Hepatocyte (in vitro differentiated cells): ENCODE measurements around the gene CREB5. TPM values are rescaled to one million over a fixed set of nuclear protein-coding genes. Genes with fewer than 3 reads are reported as not detected.

Experiments
- DNase-seq: peaks from one replicate; pipeline ENCODE4 v3.0.0-alpha.2; 2016; ENCODE audit warnings: low spot score
- H2AFZ ChIP-seq: fragments of 200-600 bp; sonication (generic); 2 replicates; pipeline ENCODE4 v1.6.0; 2016; ENCODE audit warnings: antibody characterized with exemption, mild to moderate bottlenecking
- H3K27ac ChIP-seq: fragments of 200-600 bp; sonication (generic); 2 replicates; pipeline ENCODE4 v1.5.1; 2016; ENCODE audit warnings: mild to moderate bottlenecking
- H3K27me3 ChIP-seq: fragments of 200-600 bp; sonication (generic); 2 replicates; pipeline ENCODE4 v1.6.1; 2016
- H3K36me3 ChIP-seq: fragments of 200-600 bp; sonication (generic); replicated peaks from 2 replicates; pipeline ENCODE4 v1.5.1; 2016; ENCODE audit warnings: low read depth; ENCODE audit not compliant: insufficient read depth
- H3K4me1 ChIP-seq: fragments of 200-600 bp; sonication (generic); 2 replicates; pipeline ENCODE4 v1.5.1; 2016; ENCODE audit warnings: mild to moderate bottlenecking, moderate library complexity; ENCODE audit not compliant: insufficient read depth
- H3K4me2 ChIP-seq: fragments of 200-600 bp; sonication (generic); 2 replicates; pipeline ENCODE4 v1.6.0; 2016
- H3K4me3 ChIP-seq: fragments of 200-600 bp; sonication (generic); 2 replicates; pipeline ENCODE4 v1.5.1; 2016; ENCODE audit warnings: mild to moderate bottlenecking
- H3K79me2 ChIP-seq: fragments of 200-600 bp; sonication (generic); 2 replicates; pipeline ENCODE4 v1.6.0; 2017; ENCODE audit warnings: mild to moderate bottlenecking
- H3K9me2 ChIP-seq: fragments of 200-600 bp; sonication (generic); replicated peaks from 2 replicates; pipeline ENCODE4 v1.6.0; 2017; ENCODE audit warnings: mild to moderate bottlenecking; ENCODE audit not compliant: insufficient read depth
- H3K9me3 ChIP-seq: fragments of 200-600 bp; sonication (generic); 2 replicates; pipeline ENCODE4 v1.5.1; 2016; ENCODE audit warnings: low read depth, mild to moderate bottlenecking
- H4K20me1 ChIP-seq: fragments of 200-600 bp; sonication (generic); 2 replicates; pipeline ENCODE4 v1.6.0; 2016; ENCODE audit warnings: mild to moderate bottlenecking; ENCODE audit not compliant: insufficient read depth, poor library complexity, severe bottlenecking
- EZH2 ChIP-seq: fragments of 200-600 bp; sonication (generic); IDR thresholded peaks from 2 replicates; pipeline ENCODE4 v1.6.1; 2016; ENCODE audit warnings: antibody characterized with exemption, mild to moderate bottlenecking, borderline replicate concordance
- EZH2phosphoT487 ChIP-seq: fragments of 200-600 bp; sonication (generic); IDR thresholded peaks from one replicate; pipeline ENCODE4 v1.6.1; 2018; ENCODE audit warnings: antibody characterized with exemption, mild to moderate bottlenecking, low read depth, moderate library complexity; ENCODE audit not compliant: unreplicated experiment, severe bottlenecking
- WGBS: methylation state at CpG from one replicate; pipeline ENCODE4 v1.1.6; 2016; ENCODE audit warnings: low lambda C conversion rate; ENCODE audit errors: missing lambda C conversion rate; 5-methylcytosine and 5-hydroxymethylcytosine counted together
- polyA plus RNA-seq: library from polyadenylated mRNA; unstranded; fragments of >200 nt; fragmentation: Nextera tagmentation; extraction: Ambion mirVana; gene quantifications from 2 replicates; pipeline ENCODE4 v1.2.1, GENCODE V29; 2016
- total RNA-seq: library from RNA; depleted of rRNA; stranded (reverse); fragments of >200 nt; gene quantifications from 2 replicates; pipeline ENCODE4 v1.2.3, GENCODE V29; 2014
- TF ChIP-seq, protein P1 (sequence below): fragments of 200-600 bp; sonication (generic); IDR thresholded peaks from 2 replicates; pipeline ENCODE4 v1.5.1; 2016; ENCODE audit warnings: antibody characterized with exemption, mild to moderate bottlenecking; ENCODE audit not compliant: poor library complexity

The CREB5 gene
- total and polyA plus RNA-seq, 2 experiments from 2014 or later, result 14.0 to 27.9 TPM

DNA sequence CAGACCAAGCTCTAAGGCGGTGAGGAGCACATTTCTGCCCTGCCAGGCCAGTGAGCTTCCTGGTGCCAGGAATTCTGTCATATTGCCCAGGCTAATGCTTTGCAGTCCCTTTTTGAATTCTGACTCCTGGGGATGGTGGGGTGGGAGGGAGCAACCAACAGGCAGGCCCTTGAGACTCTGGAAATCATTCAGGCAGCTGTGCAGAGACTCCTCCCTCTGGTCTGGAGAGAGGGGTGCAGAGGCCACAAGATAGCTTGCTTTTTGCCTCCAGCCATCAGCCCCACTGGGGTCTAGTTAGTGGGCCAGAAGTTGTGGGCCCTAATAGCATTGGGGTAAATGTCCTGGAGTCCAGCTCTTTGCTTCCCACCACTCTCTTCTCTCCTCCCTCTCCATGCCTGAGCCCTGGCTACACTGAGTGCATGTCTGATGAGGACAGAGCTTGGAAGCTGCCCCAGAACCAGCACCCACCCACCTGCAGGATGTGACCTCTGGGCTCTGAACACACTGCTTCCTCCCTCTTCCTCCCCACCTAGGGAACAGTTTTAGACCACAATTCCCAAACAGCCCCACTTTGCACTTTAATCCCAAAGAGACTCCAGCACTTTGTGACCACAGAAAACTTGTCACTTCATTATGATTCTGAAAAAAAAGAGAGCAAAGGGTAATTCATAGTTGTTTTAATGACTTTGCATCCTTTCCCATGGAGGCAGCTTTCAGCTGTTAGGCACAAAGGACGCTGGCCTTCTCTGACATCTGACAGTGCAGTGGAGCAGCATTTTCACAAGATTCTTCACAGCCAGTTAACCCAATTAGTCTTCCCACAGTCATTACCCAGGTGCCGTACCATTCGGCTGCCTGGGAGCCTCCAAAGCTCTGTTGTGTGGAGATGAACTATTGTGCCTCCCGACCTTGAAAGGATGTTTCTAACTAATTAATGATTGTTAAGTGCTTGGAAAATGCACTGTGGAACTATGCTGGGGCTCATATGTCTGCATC is 283.3 kb downstream of the CREB5 start:
- Histone ChIP-seq H3K4me2 (no peak overlapping the region), H3K9me2 (no peaks in the 10 kb centered on the region), H3K4me1 (no peaks in the 10 kb centered on the region), H3K36me3 (no peaks in the 10 kb centered on the region), H3K9me3 (no peaks in the 10 kb centered on the region), H3K27ac (no peak overlapping the region), H3K4me3 (no peak overlapping the region), H2AFZ (no peak overlapping the region), H3K27me3 (no peaks in the 10 kb centered on the region), H4K20me1 (no peaks in the 10 kb centered on the region), H3K79me2 (peaks cover 6% of the 10 kb centered on the region)
- 64% methylated on average over 5 of the region's 5 CpGs for WGBS
- DNase-seq, result no peak
- no peak for TF ChIP-seq EZH2phosphoT487

DNA sequence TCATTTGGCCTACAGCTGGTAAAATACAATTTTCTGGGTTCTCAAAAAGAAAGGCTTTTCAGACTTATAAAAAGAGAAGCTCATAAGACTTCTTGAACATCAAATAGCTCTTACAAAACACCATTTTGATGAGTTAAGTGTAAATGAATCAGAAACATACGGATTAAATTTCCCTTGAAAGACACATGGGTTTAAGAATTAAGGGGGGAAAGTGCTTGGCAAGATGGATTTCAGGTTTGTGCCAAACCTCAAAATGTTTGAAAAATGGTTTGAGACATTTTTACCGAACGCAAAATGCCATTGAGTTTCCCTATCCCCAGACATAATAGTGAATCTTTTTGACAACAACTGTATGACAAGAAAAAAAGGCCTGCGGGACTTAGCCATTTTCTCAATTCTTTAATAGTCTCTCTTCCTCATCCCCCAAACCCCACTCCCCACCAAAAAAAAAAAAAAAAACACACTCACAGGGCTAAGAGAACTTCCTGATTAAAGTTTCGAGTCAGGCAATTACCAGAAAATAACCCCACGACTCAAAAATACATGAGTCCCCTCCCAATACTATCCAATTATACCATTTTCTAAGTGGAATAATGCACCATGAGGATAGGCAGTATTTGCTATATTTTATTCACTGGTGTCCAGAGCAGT is 285.7 kb downstream of the CREB5 start:
- DNase-seq, result no peak
- Histone ChIP-seq H3K4me1 (no peaks in the 10 kb centered on the region), H3K27me3 (no peaks in the 10 kb centered on the region), H2AFZ (no peak overlapping the region), H4K20me1 (no peaks in the 10 kb centered on the region), H3K9me2 (no peaks in the 10 kb centered on the region), H3K79me2 (peaks cover 6% of the 10 kb centered on the region), H3K4me3 (no peak overlapping the region), H3K27ac (no peak overlapping the region), H3K9me3 (no peaks in the 10 kb centered on the region), H3K4me2 (no peak overlapping the region), H3K36me3 (no peaks in the 10 kb centered on the region)
- 64% methylated on average over 6 of the region's 6 CpGs for WGBS
- TF ChIP-seq EZH2phosphoT487 (no peak), EZH2 (no peak)
- TF ChIP-seq, protein P1, sequence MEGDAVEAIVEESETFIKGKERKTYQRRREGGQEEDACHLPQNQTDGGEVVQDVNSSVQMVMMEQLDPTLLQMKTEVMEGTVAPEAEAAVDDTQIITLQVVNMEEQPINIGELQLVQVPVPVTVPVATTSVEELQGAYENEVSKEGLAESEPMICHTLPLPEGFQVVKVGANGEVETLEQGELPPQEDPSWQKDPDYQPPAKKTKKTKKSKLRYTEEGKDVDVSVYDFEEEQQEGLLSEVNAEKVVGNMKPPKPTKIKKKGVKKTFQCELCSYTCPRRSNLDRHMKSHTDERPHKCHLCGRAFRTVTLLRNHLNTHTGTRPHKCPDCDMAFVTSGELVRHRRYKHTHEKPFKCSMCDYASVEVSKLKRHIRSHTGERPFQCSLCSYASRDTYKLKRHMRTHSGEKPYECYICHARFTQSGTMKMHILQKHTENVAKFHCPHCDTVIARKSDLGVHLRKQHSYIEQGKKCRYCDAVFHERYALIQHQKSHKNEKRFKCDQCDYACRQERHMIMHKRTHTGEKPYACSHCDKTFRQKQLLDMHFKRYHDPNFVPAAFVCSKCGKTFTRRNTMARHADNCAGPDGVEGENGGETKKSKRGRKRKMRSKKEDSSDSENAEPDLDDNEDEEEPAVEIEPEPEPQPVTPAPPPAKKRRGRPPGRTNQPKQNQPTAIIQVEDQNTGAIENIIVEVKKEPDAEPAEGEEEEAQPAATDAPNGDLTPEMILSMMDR, result no peak

DNA sequence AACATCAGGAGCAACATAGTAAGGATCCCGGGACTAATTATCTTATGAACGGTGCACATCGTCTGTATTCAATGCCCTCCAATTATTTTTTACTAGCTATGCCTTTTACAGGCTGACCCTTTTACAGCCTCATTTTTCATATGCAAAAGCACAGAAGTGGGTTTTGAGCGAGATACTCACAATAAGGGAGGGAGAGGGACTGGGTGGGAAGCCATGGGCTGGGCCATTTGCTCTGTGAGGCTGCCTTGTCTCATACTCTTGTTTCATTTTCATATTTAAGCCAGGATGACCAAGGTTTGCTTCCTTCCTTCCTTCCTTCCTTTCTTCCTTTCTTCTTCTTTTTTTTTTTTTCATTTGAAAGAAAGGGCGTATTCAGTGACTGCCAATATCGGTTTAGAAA is 286.5 kb downstream of the CREB5 start:
- no peaks in the 10 kb centered on the region for H3K9me2 ChIP-seq
- no peaks in the 10 kb centered on the region for H4K20me1 ChIP-seq
- no peaks in the 10 kb centered on the region for H3K36me3 ChIP-seq
- no peak overlapping the region for H3K4me3 ChIP-seq
- no peaks in the 10 kb centered on the region for H3K27me3 ChIP-seq
- no peaks in the 10 kb centered on the region for H3K4me1 ChIP-seq
- H3K9me3 ChIP-seq, result no peaks in the 10 kb centered on the region
- no peak overlapping the region for H3K4me2 ChIP-seq
- WGBS, result 89% methylated on average over 6 of the region's 6 CpGs
- H3K27ac ChIP-seq, result no peak overlapping the region
- H3K79me2 ChIP-seq, result no peaks in the 10 kb centered on the region
- no peak overlapping the region for H2AFZ ChIP-seq
- TF ChIP-seq EZH2phosphoT487 (no peak), EZH2 (no peak)
- TF ChIP-seq, protein P1, result no peak
- no peak for DNase-seq

DNA sequence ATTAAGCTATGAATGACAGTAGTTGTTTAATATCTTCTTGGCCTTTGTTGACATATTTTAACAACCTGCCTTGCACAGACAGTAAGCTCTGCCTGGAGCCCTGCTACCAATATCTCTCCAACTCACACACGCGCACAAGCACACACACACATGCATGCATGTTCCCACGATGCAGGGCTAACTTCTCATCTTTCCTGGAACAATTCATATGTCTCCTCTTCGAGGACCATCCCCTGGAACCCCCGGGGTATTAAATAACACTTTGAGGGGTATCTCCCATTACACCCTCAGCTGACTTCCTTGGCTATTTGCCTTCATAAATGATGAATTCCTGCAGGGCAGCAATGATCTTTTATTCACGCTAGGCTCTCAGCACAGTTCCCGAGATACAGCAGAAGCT is 287.8 kb downstream of the CREB5 start:
- H3K27ac ChIP-seq, result peak overlapping the region; percentile 35
- no peaks in the 10 kb centered on the region for H3K9me2 ChIP-seq
- TF ChIP-seq EZH2phosphoT487 (no peak), EZH2 (no peak)
- TF ChIP-seq, protein P1, result no peak
- no peaks in the 10 kb centered on the region for H4K20me1 ChIP-seq
- H3K4me2 ChIP-seq, result no peak overlapping the region
- H3K36me3 ChIP-seq, result no peaks in the 10 kb centered on the region
- no peaks in the 10 kb centered on the region for H3K79me2 ChIP-seq
- DNase-seq, result no peak
- WGBS, result 72% methylated on average over 7 of the region's 7 CpGs
- no peaks in the 10 kb centered on the region for H3K9me3 ChIP-seq
- H3K4me3 ChIP-seq, result no peak overlapping the region
- no peak overlapping the region for H2AFZ ChIP-seq
- no peaks in the 10 kb centered on the region for H3K4me1 ChIP-seq
- no peaks in the 10 kb centered on the region for H3K27me3 ChIP-seq
